A549 treated with AZD9567 at 1 μM for 4 hours (cell line): ENCODE measurements around the gene OR2T1. TPM values are rescaled to one million over a fixed set of nuclear protein-coding genes. Genes with fewer than 3 reads are reported as not detected.

Experiments used
- total RNA-seq: library from RNA; stranded (reverse); fragments of 200-300 nt; extraction: Qiagen RNA extraction; gene quantifications from 5 replicates; pipeline ENCODE4 v1.2.3, GENCODE V29; 2022; ENCODE audit not compliant: insufficient read depth

OR2T1 gene, protein sequence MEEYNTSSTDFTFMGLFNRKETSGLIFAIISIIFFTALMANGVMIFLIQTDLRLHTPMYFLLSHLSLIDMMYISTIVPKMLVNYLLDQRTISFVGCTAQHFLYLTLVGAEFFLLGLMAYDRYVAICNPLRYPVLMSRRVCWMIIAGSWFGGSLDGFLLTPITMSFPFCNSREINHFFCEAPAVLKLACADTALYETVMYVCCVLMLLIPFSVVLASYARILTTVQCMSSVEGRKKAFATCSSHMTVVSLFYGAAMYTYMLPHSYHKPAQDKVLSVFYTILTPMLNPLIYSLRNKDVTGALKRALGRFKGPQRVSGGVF
- not detected in 5 replicates for total RNA-seq

GRCh38 chr1:248402748-248403147 lies at the start of gene OR2T1:
Gene OR2T1, plus strand, starts transcription at chr1:248403048. Its CDS starts 3,100 bp downstream, at chr1:248406148.

DNA sequence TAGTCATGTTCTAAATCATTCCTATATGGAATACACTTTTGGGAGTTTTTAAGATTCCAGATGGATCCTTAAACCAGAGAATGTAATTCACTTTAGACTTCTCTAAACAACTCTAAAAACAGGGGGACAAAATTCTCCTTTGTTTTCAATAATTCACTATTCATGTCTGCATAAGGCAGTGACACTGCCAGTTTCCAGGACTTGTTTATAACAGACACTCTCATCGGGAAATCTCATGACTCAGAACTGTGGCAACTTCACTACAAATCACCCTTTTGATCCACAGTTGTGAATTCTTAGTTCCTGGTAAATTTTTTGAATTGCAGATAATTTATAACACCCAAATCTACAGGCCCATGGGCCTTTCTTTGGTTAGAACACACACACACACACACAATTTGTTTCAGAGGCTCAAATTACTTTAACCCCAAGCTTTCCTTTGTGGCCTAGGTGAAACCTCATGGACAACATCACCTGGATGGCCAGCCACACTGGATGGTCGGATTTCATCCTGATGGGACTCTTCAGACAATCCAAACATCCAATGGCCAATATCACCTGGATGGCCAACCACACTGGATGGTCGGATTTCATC lies 41.6 kb upstream of the OR2T1 start, which contains the start of gene OR2T4:
Gene OR2T4 (plus strand): TSS at position 545 of the 595 bp plus-strand sequence. CDS start 0 bp downstream, at position 545.

DNA sequence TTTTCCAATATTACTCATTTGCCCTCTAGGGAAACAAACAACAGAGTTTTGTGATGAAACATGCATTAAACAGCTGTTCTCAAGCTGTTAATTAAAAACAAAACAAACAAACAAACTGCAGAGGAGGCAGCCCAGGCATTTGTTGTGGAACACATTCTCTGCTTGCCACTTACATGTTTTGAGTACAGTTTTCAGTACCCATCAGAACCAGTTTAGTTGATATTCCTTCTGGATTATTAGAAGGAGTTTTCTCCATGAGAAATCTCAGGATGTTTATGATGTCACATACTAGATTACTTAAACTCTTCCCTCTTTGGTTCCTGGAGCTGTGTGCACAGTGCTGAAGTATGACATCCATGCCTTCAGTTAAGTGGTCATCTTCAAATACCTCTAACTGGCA lies 27.4 kb upstream of the OR2T1 start, which contains the start of gene OR2T6:
Gene OR2T6 (plus strand): TSS at position 301 of the 400 bp plus-strand sequence. CDS start 11,863 bp downstream, outside the sequence.

DNA sequence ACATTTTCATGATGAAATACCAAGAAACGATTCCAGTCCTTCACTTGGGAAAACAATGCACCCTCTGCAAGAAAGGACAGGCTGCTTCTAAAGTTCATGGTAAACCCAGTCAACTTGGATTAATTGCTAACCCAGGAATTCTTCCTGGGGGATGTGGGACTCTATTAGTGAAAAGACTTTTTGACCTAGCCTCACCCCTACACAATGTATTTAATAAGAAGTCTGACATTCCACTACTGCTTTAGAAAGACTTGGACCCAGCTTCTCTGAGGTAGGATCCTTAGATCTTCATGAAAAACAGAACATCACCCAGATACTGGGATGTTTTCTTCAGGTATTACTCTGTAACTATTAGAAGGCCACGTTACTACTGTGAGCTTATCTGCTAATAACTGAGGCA lies 42.6 kb downstream of the OR2T1 start, which contains the start of gene OR2T2:
Gene OR2T2 (plus strand): TSS at position 239 of the 400 bp plus-strand sequence. CDS start 7,161 bp downstream, outside the sequence.

Other genes with a start within 250 kb of the OR2T1 start
- not detected in 5 replicates for gene OR2M2, start 228.2 kb upstream of the OR2T1 start, total RNA-seq
- gene OR2M3, start 205.8 kb upstream of the OR2T1 start, total RNA-seq, result not detected in 5 replicates
- gene OR2M4, start 171.6 kb upstream of the OR2T1 start, total RNA-seq, result not detected in 5 replicates
- gene OR2T33, start 125.1 kb upstream of the OR2T1 start, total RNA-seq, result not detected in 5 replicates
- gene OR2T12, start 99.6 kb upstream of the OR2T1 start, total RNA-seq, result not detected in 5 replicates
- not detected in 5 replicates for gene OR2M7, start 78.5 kb upstream of the OR2T1 start, total RNA-seq
- gene OR14C36, start 54.3 kb upstream of the OR2T1 start, total RNA-seq, result not detected in 5 replicates
- gene OR2T4, start 41.4 kb upstream of the OR2T1 start, total RNA-seq, result not detected in 5 replicates
- gene OR2T6, start 27.3 kb upstream of the OR2T1 start, total RNA-seq, result not detected in 5 replicates
- not detected in 5 replicates for gene OR2T2, start 42.6 kb downstream of the OR2T1 start, total RNA-seq
- gene OR2T3, start 70.3 kb downstream of the OR2T1 start, total RNA-seq, result not detected in 5 replicates
- gene OR2T5, start 85.5 kb downstream of the OR2T1 start, total RNA-seq, result not detected in 5 replicates
- gene OR2G6, start 105.0 kb downstream of the OR2T1 start, total RNA-seq, result not detected in 5 replicates
- gene OR2T29, start 159.7 kb downstream of the OR2T1 start, total RNA-seq, result not detected in 5 replicates
- not detected in 5 replicates for gene OR2T34, start 171.7 kb downstream of the OR2T1 start, total RNA-seq
- not detected in 5 replicates for gene OR2T10, start 194.7 kb downstream of the OR2T1 start, total RNA-seq
- not detected in 5 replicates for gene OR2T11, start 232.0 kb downstream of the OR2T1 start, total RNA-seq
- not detected in 5 replicates for gene OR2T35, start 242.2 kb downstream of the OR2T1 start, total RNA-seq